Measurements from ENCODE around the gene CCT7.

DNA sequence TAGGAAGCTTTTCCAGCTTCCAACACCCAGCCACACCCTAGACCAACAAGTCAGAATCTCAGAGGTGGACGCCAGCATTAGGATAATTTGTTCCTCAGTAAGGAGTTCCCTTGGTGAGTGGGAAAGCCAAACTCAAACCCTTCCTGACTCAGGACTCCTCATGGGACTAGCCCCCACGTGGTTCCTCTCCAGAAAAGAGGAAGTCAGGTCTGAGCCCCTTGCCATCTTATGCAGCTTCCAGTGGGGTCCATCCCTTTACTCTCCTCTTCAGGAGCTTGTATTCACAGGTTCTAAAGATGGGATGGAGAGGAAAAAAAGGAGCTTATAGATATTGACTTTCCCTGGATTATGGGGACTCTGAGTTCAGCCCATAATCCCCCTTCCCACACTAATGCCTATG is 46.6 kb upstream of the CCT7 start:
- TF ChIP-seq JUND (IDR thresholded peaks at IDR 0.05) = no peak
- no peak for TF ChIP-seq SIN3A (IDR thresholded peaks at IDR 0.05; ENCODE audit: low read depth)
- TF ChIP-seq, protein P1, sequence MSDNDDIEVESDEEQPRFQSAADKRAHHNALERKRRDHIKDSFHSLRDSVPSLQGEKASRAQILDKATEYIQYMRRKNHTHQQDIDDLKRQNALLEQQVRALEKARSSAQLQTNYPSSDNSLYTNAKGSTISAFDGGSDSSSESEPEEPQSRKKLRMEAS (IDR thresholded peaks at IDR 0.05) = no peak
- TF ChIP-seq, protein P2, sequence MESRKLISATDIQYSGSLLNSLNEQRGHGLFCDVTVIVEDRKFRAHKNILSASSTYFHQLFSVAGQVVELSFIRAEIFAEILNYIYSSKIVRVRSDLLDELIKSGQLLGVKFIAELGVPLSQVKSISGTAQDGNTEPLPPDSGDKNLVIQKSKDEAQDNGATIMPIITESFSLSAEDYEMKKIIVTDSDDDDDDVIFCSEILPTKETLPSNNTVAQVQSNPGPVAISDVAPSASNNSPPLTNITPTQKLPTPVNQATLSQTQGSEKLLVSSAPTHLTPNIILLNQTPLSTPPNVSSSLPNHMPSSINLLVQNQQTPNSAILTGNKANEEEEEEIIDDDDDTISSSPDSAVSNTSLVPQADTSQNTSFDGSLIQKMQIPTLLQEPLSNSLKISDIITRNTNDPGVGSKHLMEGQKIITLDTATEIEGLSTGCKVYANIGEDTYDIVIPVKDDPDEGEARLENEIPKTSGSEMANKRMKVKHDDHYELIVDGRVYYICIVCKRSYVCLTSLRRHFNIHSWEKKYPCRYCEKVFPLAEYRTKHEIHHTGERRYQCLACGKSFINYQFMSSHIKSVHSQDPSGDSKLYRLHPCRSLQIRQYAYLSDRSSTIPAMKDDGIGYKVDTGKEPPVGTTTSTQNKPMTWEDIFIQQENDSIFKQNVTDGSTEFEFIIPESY (IDR thresholded peaks at IDR 0.05; ENCODE audit: extremely low read depth, insufficient replicate concordance, low read length) = no peak

Data from HCT116 (cell line).